Omental fat pad (tissue), 4 donors: Measurements from ENCODE around the gene SCTR. TPM values are rescaled to one million over a fixed set of nuclear protein-coding genes. Genes with fewer than 3 reads are reported as not detected.

Experiments
- ATAC-seq: fragments of 150-250 bp; one replicate; pipeline ENCODE4 v1.9.1; 2016; ENCODE audit warnings: mild to moderate bottlenecking, moderate library complexity; ENCODE audit not compliant: low FRiP score
- DNase-seq: peaks from one replicate; pipeline ENCODE4 v3.0.0-alpha.2; 2019; ENCODE audit warnings: low spot score
- total RNA-seq, 4 donors: library from RNA; depleted of rRNA; stranded (reverse); fragments of >200 nt; gene quantifications; one replicate each; pipeline ENCODE4 v1.1.0, GENCODE V29; 2016
- TF ChIP-seq, protein P1 (sequence below), 3 donors: fragments of 450-650 bp; IDR thresholded peaks; one replicate each; pipeline ENCODE4 v1.5.1; 2016 to 2017; ENCODE audit warnings: antibody characterized with exemption in 3 of 3, mild to moderate bottlenecking in 3 of 3, moderate library complexity in 2 of 3

The SCTR gene
- total RNA-seq, 4 donors from 2014 or later, result not detected

DNA sequence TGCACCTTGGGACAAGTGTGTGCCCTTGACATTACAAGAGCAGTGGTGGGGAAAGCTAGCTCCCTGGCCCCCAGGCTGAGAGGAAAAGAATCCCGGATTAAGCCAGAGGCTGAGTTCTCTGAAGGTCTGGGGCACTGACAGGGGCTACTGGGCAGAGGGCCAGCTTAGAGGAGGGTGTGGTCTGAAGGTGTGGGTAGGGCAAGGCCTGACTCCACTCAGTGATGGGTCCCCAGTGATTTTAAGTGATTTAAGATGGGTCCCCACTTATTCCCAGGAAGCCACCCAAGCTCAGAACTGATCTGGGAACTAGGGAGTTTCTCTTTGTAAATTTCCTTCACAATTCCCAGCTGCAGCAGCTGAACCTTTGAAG lies 83.8 kb downstream of the SCTR start:
- TF ChIP-seq, protein P1, sequence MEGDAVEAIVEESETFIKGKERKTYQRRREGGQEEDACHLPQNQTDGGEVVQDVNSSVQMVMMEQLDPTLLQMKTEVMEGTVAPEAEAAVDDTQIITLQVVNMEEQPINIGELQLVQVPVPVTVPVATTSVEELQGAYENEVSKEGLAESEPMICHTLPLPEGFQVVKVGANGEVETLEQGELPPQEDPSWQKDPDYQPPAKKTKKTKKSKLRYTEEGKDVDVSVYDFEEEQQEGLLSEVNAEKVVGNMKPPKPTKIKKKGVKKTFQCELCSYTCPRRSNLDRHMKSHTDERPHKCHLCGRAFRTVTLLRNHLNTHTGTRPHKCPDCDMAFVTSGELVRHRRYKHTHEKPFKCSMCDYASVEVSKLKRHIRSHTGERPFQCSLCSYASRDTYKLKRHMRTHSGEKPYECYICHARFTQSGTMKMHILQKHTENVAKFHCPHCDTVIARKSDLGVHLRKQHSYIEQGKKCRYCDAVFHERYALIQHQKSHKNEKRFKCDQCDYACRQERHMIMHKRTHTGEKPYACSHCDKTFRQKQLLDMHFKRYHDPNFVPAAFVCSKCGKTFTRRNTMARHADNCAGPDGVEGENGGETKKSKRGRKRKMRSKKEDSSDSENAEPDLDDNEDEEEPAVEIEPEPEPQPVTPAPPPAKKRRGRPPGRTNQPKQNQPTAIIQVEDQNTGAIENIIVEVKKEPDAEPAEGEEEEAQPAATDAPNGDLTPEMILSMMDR (IDR thresholded peaks at IDR 0.05), result no peak
- DNase-seq (no peak), ATAC-seq (no peak)

DNA sequence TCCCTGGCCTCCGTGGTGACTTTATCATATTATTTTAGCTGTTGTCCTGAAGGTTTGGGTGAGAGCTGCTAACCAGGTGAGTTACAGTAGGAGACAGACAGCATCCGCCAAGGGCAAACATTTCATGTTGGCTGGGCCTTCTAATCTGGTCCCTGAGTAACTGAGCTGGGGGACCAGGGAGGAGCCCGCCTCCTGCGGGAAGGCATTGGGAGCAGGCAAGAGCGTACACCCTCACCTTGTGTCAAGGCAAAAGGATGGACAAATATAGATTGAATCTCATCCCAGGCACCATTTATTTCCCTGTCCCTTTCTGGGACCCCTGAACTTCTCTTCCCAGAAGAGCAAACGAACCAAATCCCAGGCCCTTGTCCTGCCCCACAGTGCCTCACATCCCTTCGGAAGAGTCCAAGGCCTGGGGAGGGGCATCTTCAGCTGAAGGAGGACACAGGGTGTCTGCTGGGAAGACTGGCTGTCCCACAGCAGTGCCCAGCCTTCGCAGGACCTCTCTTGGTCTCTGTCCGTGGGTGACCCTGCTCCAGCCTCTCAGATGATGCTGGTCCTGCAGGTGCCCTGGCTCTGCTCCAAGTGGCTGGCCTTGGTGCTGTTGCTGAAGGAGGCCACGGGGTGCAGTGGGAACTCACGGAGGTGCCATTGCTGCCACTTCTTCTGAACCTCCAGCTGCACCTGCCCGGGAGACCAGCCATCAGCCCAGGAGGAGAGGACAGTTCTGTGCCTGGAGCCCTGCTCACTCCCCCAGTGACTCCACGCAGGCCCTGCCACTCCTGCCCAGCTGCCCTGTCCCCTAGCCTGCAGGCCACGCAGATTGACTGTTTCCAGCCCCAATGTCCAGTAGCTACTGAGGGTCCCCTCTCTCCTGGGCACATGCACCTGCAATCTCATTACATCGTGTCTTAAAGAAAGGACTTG lies 84.4 kb downstream of the SCTR start:
- DNase-seq, result no peak
- TF ChIP-seq, protein P1 (IDR thresholded peaks at IDR 0.05), result no peak
- ATAC-seq, result no peak

DNA sequence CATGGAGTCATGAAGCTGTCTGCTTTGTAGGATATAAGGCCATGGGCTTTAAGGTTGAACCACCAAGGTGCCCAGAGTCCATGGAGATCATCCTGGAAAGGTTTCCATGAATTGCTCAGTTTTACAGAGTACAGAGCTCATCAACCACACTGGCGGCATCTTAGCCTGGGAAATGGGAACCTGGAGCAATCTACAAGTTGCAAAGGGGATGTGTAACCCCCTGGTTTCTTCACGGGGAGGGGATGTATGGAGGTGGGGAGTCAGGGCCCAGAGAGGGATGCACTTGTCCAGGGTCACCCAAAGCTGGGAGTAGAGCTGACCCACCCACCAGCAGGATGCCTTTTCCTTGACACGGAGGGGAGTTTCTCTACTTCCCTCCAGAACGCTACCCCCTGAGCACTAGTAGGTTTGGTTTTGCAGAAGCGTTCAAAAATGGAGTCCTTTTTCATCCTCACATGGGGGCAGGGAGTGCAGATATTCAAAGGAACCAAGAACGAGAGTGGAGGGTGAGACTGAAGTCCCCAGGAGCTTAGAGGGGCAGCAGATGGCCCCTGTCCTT lies 85.5 kb downstream of the SCTR start:
- ATAC-seq, result no peak
- no peak for DNase-seq
- TF ChIP-seq, protein P1 (IDR thresholded peaks at IDR 0.05), result no peak

DNA sequence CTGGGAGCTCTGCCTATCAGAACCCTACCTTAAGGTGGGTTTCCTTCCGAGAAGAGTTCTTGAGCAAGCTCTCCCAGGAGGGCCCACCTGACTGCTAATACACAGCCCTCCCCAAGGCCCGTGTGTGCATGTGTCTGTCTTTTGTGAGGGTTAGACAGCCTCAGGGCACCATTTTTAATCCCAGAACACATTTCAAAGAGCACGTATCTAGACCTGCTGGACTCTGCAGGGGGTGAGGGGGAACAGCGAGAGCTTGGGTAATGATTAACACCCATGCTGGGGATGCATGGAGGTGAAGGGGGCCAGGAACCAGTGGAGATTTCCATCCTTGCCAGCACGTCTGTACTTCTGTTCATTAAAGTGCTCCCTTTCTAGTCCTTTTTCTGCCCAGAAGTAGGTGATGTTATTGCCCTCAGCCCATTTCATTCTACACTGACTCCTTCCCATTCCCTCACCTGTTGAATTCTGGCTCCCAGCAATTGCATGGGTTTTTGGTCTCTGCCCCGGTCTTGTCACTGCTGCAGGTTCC lies 86.1 kb downstream of the SCTR start:
- TF ChIP-seq, protein P1 (IDR thresholded peaks at IDR 0.05), result no peak
- ATAC-seq, result no peak
- DNase-seq, result no peak

DNA sequence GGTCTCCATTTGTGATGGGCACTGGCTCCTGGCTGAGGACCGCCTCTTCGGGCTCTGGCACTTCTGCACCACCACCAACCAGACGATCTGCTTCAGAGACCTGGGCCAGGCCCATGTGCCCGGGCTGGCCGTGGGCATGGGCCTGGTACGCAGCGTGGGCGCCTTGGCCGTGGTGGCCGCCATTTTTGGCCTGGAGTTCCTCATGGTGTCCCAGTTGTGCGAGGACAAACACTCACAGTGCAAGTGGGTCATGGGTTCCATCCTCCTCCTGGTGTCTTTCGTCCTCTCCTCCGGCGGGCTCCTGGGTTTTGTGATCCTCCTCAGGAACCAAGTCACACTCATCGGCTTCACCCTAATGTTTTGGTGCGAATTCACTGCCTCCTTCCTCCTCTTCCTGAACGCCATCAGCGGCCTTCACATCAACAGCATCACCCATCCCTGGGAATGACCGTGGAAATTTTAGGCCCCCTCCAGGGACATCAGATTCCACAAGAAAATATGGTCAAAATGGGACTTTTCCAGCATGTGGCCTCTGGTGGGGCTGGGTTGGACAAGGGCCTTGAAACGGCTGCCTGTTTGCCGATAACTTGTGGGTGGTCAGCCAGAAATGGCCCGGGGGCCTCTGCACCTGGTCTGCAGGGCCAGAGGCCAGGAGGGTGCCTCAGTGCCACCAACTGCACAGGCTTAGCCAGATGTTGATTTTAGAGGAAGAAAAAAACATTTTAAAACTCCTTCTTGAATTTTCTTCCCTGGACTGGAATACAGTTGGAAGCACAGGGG lies 87.1 kb downstream of the SCTR start:
- DNase-seq (no peak), ATAC-seq (no peak)
- TF ChIP-seq, protein P1 (IDR thresholded peaks at IDR 0.05), result no peak

DNA sequence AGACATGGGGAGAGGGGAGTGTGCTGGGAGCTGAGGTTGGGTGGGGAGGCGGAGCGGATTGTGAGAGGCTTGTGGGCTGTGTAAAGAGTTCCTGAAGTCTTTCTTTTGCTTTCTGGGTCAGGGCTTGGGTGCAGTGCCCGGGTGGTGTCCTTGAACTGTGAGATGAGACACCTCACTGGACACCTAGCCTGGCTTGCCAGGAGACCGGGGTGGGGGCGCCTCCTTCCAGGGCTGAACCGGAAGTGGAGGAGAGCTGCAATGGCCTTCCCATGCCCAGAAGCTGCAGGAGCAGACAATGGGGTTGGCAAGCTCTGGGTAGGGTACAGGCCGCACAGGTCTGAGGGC lies 88.4 kb downstream of the SCTR start:
- TF ChIP-seq, protein P1 (IDR thresholded peaks at IDR 0.05), result no peak
- DNase-seq (no peak), ATAC-seq (no peak)
